LNCaP clone FGC (cell line): ENCODE measurements around the gene THRB.
A peak's percentile ranks its signal among the peaks of the same experiment; 100 is the strongest.

ENCODE experiments used
- DNase-seq: peaks from one replicate; pipeline ENCODE4 v3.0.0-alpha.2; 2011; ENCODE audit warnings: low read depth
- H3K4me3 ChIP-seq: 2 replicates; pipeline ENCODE4 v1.5.1; 2011; ENCODE audit warnings: mild to moderate bottlenecking, low read depth, low read length, control low read depth
- CTCF ChIP-seq: IDR thresholded peaks from 2 replicates; pipeline ENCODE4 v1.5.1; 2012; ENCODE audit warnings: mild to moderate bottlenecking; ENCODE audit not compliant: control insufficient read depth, insufficient read depth; ENCODE audit errors: extremely low read depth

The THRB gene

GRCh38 chr3:24311881-24312280, 182.8 kb downstream of the THRB start:
- no peak for TF ChIP-seq CTCF
- DNase-seq: no peak
- no peak overlapping the region for H3K4me3 ChIP-seq

GRCh38 chr3:24310887-24311286, 183.8 kb downstream of the THRB start:
- TF ChIP-seq CTCF: no peak
- DNase-seq: no peak
- H3K4me3 ChIP-seq: no peak overlapping the region

- DNase-seq: no peak
- TF ChIP-seq CTCF: no peak
- no peak overlapping the region for H3K4me3 ChIP-seq
These were observed 188.1 kb downstream of the THRB start for GRCh38 chr3:24306518-24306917.

- DNase-seq: peak; percentile 79
- no peak overlapping the region for H3K4me3 ChIP-seq
- TF ChIP-seq CTCF: no peak
These were observed 188.7 kb downstream of the THRB start for GRCh38 chr3:24305795-24306467.

GRCh38 chr3:24303057-24303754, 191.4 kb downstream of the THRB start:
- H3K4me3 ChIP-seq: no peak overlapping the region
- no peak for TF ChIP-seq CTCF
- no peak for DNase-seq

GRCh38 chr3:24302396-24302795, 192.3 kb downstream of the THRB start:
- no peak overlapping the region for H3K4me3 ChIP-seq
- DNase-seq: no peak
- no peak for TF ChIP-seq CTCF
